ENCODE results near the gene NRXN3.
A peak's percentile ranks its signal among the peaks of the same experiment; 100 is the strongest.

NRXN3 gene

DNA sequence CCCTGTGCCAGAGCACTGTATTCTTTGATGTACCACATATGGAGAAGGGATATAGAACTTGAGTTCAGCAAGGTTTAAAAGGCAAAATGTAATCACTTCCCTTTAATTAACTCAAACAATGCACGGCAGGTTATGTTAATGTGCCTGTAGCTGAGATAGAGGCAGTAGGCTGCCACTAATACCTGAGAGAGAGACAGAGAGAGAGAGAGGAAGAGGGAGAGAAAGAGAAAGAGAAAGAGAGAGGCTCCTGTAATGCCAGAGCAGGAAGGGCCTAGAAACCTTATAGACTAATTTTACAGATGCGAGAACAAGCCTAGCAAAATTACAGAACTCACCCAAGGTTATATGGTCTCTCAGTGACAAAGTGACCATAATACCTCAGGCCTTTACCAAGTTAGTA is 679.8 kb downstream of the NRXN3 start:
- DNase-seq, result no peak
- no peaks in the 10 kb centered on the region for H3K4me1 ChIP-seq (ENCODE audit: control extremely low read depth in 1 of 4, control insufficient read depth in 4 of 4, insufficient read depth in 4 of 4, low read length in 3 of 4)
- no peak overlapping the region for H3K4me3 ChIP-seq (ENCODE audit: control insufficient read depth in 1 of 7, extremely low read depth in 1 of 7, insufficient read depth in 4 of 7, low read depth in 2 of 7, low read length in 6 of 7)
- H3K27ac ChIP-seq (ENCODE audit: insufficient read depth in 1 of 2, low read depth in 1 of 2, low read length in 2 of 2, poor library complexity in 1 of 2, severe bottlenecking in 2 of 2), result no peak overlapping the region
- no peaks in the 10 kb centered on the region for H3K36me3 ChIP-seq (ENCODE audit: control insufficient read depth in 4 of 4, insufficient read depth in 4 of 4, low read length in 3 of 4)
- POLR2A ChIA-PET, result no interaction called here
- WGBS (ENCODE audit: insufficient coverage), result no CpG with 5 or more reads among the region's 2 CpGs
- H3K27me3 ChIP-seq (replicated peaks in 2 of 5; ENCODE audit: control insufficient read depth in 4 of 5, insufficient read depth in 5 of 5, low read length in 4 of 5), result peaks cover 0 to 3% (median 0%) of the 10 kb centered on the region in 5 experiments
- CTCF ChIA-PET, result no interaction called here
- no peaks in the 10 kb centered on the region for H3K9me3 ChIP-seq (ENCODE audit: control extremely low read depth in 1 of 5, control insufficient read depth in 4 of 5, insufficient read depth in 2 of 5, low read depth in 1 of 5, low read length in 4 of 5)

DNA sequence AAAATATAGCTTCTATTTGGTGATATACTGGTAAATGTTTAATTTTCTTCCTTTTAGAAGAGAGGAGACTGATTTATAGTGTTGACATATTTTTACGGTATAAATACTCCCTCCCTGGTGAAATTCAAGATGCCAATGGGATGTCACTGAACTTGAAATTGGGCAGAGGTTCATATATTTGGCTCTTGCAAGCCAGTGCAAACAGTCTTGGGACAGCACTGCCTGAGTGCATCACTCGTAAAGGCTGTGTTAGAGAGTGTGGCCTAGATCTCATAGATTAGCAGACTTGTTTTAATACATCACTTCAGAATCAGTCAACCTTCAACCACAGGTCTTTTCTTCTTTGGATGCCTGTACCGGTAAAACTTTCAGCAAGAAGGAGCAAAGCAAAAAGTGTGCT is 681.0 kb downstream of the NRXN3 start:
- no peak overlapping the region for H3K27ac ChIP-seq (ENCODE audit: insufficient read depth in 1 of 2, low read depth in 1 of 2, low read length in 2 of 2, poor library complexity in 1 of 2, severe bottlenecking in 2 of 2)
- H3K4me1 ChIP-seq (ENCODE audit: control extremely low read depth in 1 of 4, control insufficient read depth in 4 of 4, insufficient read depth in 4 of 4, low read length in 3 of 4), result no peaks in the 10 kb centered on the region
- CTCF ChIA-PET, result interaction anchor here (1.4 kb wide), 1 partner anchor 8 kb away, joined by 3 read pairs; no protein-coding TSS in a partner anchor
- no peaks in the 10 kb centered on the region for H3K9me3 ChIP-seq (ENCODE audit: control extremely low read depth in 1 of 5, control insufficient read depth in 4 of 5, insufficient read depth in 2 of 5, low read depth in 1 of 5, low read length in 4 of 5)
- POLR2A ChIA-PET, result no interaction called here
- 100% methylated on average over 2 of the region's 3 CpGs for WGBS (ENCODE audit: insufficient coverage)
- peaks cover 0 to 3% (median 0%) of the 10 kb centered on the region in 5 experiments for H3K27me3 ChIP-seq (replicated peaks in 2 of 5; ENCODE audit: control insufficient read depth in 4 of 5, insufficient read depth in 5 of 5, low read length in 4 of 5)
- DNase-seq, result no peak
- no peak overlapping the region for H3K4me3 ChIP-seq (ENCODE audit: control insufficient read depth in 1 of 7, extremely low read depth in 1 of 7, insufficient read depth in 4 of 7, low read depth in 2 of 7, low read length in 6 of 7)
- H3K36me3 ChIP-seq (ENCODE audit: control insufficient read depth in 4 of 4, insufficient read depth in 4 of 4, low read length in 3 of 4), result no peaks in the 10 kb centered on the region

DNA sequence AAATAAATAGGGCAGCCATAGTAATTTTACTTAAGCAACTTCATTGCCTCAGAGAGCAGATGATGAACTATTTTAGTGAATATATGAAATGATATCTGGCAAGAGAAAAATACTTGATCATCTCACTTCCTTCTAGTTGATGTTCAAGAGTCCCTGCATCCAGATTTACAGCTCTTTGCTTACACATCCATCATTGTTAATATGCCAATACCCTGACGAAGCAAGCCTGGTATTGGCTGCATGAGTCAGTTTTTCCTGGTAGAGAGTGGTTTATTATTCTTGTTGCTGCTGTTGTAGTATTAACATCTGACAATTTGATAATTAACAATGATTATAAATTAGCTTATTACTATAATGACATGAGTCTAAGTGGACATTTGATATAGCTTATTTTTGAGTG is 681.9 kb downstream of the NRXN3 start:
- Histone ChIP-seq H3K27me3 (replicated peaks in 2 of 5; ENCODE audit: control insufficient read depth in 4 of 5, insufficient read depth in 5 of 5, low read length in 4 of 5) (no peaks in the 10 kb centered on the region), H3K27ac (ENCODE audit: insufficient read depth in 1 of 2, low read depth in 1 of 2, low read length in 2 of 2, poor library complexity in 1 of 2, severe bottlenecking in 2 of 2) (no peak overlapping the region), H3K4me3 (ENCODE audit: control insufficient read depth in 1 of 7, extremely low read depth in 1 of 7, insufficient read depth in 4 of 7, low read depth in 2 of 7, low read length in 6 of 7) (no peak overlapping the region), H3K9me3 (ENCODE audit: control extremely low read depth in 1 of 5, control insufficient read depth in 4 of 5, insufficient read depth in 2 of 5, low read depth in 1 of 5, low read length in 4 of 5) (no peaks in the 10 kb centered on the region), H3K36me3 (ENCODE audit: control insufficient read depth in 4 of 4, insufficient read depth in 4 of 4, low read length in 3 of 4) (no peaks in the 10 kb centered on the region), H3K4me1 (ENCODE audit: control extremely low read depth in 1 of 4, control insufficient read depth in 4 of 4, insufficient read depth in 4 of 4, low read length in 3 of 4) (no peaks in the 10 kb centered on the region)
- DNase-seq, result no peak
- ChIA-PET CTCF (interaction anchor here (1.4 kb wide), 1 partner anchor 7 kb away, joined by 3 read pairs; no protein-coding TSS in a partner anchor), POLR2A (no interaction called here)
- no CpG with 5 or more reads among the region's 1 CpG for WGBS (ENCODE audit: insufficient coverage)

DNA sequence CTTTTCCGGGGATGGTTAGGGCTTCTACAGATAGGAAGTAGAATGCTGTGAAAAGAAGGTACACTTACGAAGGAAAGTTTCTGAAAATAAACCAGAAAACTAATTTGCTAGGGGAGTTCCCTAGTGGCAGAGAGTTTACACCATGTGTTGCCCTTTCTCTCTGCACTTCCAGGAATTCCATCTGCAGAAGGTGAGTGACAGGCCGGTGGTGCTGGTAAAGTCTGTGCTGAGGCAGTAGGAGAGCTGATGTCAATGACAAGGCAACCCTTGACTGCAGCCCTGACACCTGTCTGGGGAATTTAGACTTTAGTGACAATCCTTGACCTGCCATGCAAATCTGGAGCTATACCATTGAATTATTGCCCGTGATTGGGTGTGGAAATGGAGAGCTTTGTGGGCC is 687.8 kb downstream of the NRXN3 start:
- CTCF ChIA-PET, result no interaction called here
- Histone ChIP-seq H3K4me1 (ENCODE audit: control extremely low read depth in 1 of 4, control insufficient read depth in 4 of 4, insufficient read depth in 4 of 4, low read length in 3 of 4) (no peaks in the 10 kb centered on the region), H3K27me3 (replicated peaks in 2 of 5; ENCODE audit: control insufficient read depth in 4 of 5, insufficient read depth in 5 of 5, low read length in 4 of 5) (no peaks in the 10 kb centered on the region), H3K27ac (ENCODE audit: insufficient read depth in 1 of 2, low read depth in 1 of 2, low read length in 2 of 2, poor library complexity in 1 of 2, severe bottlenecking in 2 of 2) (no peak overlapping the region), H3K36me3 (ENCODE audit: control insufficient read depth in 4 of 4, insufficient read depth in 4 of 4, low read length in 3 of 4) (no peaks in the 10 kb centered on the region), H3K9me3 (ENCODE audit: control extremely low read depth in 1 of 5, control insufficient read depth in 4 of 5, insufficient read depth in 2 of 5, low read depth in 1 of 5, low read length in 4 of 5) (no peaks in the 10 kb centered on the region), H3K4me3 (ENCODE audit: control insufficient read depth in 1 of 7, extremely low read depth in 1 of 7, insufficient read depth in 4 of 7, low read depth in 2 of 7, low read length in 6 of 7) (no peak overlapping the region)
- 77% methylated on average over 2 of the region's 4 CpGs for WGBS (ENCODE audit: insufficient coverage)
- DNase-seq, result no peak
- POLR2A ChIA-PET, result no interaction called here

DNA sequence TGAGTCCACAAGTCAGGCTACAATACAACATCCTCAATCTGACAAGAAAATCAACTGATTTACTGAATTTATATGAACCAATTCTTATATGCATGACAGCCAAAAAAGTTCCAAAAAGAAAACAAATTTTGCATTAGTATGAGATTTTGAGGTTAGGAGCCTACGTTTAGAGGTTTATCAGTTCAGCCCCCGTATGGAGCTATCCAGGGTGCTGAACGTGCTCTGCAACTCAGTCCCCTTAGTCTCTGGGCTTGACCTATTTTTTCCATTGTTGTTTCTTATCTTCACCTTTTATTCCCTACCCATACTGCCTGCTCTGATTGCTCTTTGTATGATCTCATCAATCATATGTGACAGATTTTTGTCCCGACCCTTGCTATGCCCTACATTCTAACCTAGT is 693.0 kb downstream of the NRXN3 start:
- Histone ChIP-seq H3K27ac (ENCODE audit: insufficient read depth in 1 of 2, low read depth in 1 of 2, low read length in 2 of 2, poor library complexity in 1 of 2, severe bottlenecking in 2 of 2) (no peak overlapping the region), H3K27me3 (replicated peaks in 2 of 5; ENCODE audit: control insufficient read depth in 4 of 5, insufficient read depth in 5 of 5, low read length in 4 of 5) (no peaks in the 10 kb centered on the region), H3K4me1 (ENCODE audit: control extremely low read depth in 1 of 4, control insufficient read depth in 4 of 4, insufficient read depth in 4 of 4, low read length in 3 of 4) (no peaks in the 10 kb centered on the region), H3K9me3 (ENCODE audit: control extremely low read depth in 1 of 5, control insufficient read depth in 4 of 5, insufficient read depth in 2 of 5, low read depth in 1 of 5, low read length in 4 of 5) (no peaks in the 10 kb centered on the region), H3K36me3 (ENCODE audit: control insufficient read depth in 4 of 4, insufficient read depth in 4 of 4, low read length in 3 of 4) (no peaks in the 10 kb centered on the region), H3K4me3 (ENCODE audit: control insufficient read depth in 1 of 7, extremely low read depth in 1 of 7, insufficient read depth in 4 of 7, low read depth in 2 of 7, low read length in 6 of 7) (no peak overlapping the region)
- peak; percentile 33 to 65 (median 54) for DNase-seq
- ChIA-PET POLR2A (no interaction called here), CTCF (no interaction called here)
- 0% methylated on average over 4 of the region's 4 CpGs for WGBS (ENCODE audit: insufficient coverage)

DNA sequence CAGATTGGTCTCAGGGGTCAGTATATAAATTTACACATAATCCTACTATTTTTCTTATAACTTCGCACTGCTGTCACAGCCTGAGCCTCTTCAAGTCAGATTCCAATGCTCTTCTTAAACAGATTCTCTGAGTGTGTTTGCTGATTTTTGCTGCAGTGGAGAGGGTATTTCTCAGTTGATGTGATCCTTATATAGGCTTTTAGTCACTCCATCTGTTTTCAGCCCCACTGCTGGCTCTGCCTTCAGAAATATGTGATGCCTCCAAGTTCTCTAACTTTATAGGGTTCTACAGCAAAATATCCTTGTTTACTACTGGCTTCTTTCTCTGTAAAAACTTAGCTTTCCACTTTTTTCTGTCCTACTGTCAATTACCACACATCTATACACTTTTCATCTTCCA is 702.7 kb downstream of the NRXN3 start:
- H3K27me3 ChIP-seq (replicated peaks in 2 of 5; ENCODE audit: control insufficient read depth in 4 of 5, insufficient read depth in 5 of 5, low read length in 4 of 5), result peaks cover 0 to 3% (median 0%) of the 10 kb centered on the region in 5 experiments
- POLR2A ChIA-PET, result no interaction called here
- H3K27ac ChIP-seq (ENCODE audit: insufficient read depth in 1 of 2, low read depth in 1 of 2, low read length in 2 of 2, poor library complexity in 1 of 2, severe bottlenecking in 2 of 2), result no peak overlapping the region
- no peak for DNase-seq
- WGBS (ENCODE audit: insufficient coverage), result no CpG with 5 or more reads among the region's 1 CpG
- H3K9me3 ChIP-seq (ENCODE audit: control extremely low read depth in 1 of 5, control insufficient read depth in 4 of 5, insufficient read depth in 2 of 5, low read depth in 1 of 5, low read length in 4 of 5), result no peaks in the 10 kb centered on the region
- H3K4me3 ChIP-seq (ENCODE audit: control insufficient read depth in 1 of 7, extremely low read depth in 1 of 7, insufficient read depth in 4 of 7, low read depth in 2 of 7, low read length in 6 of 7), result no peak overlapping the region
- no peaks in the 10 kb centered on the region for H3K4me1 ChIP-seq (ENCODE audit: control extremely low read depth in 1 of 4, control insufficient read depth in 4 of 4, insufficient read depth in 4 of 4, low read length in 3 of 4)
- CTCF ChIA-PET, result no interaction called here
- H3K36me3 ChIP-seq (ENCODE audit: control insufficient read depth in 4 of 4, insufficient read depth in 4 of 4, low read length in 3 of 4), result no peaks in the 10 kb centered on the region

DNA sequence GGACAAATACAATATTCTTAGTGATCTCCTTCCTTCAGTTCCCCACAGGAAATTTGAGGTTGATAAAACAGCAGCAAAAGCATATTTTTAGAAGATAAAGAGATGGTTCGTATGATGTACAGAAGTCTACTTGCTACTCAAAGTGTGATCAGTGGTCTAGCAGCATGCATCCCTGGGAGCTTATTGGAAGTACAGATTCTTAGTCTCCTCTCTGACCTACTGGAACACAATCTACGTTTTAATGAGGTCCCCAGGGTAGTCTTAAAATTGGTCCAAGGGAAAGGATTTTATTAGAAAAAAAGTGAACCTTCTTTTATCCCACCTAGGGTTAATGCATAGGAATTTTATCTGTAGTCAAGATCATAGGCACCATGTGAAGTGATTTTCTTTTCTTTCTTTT is 703.4 kb downstream of the NRXN3 start:
- no CpG with 5 or more reads among the region's 2 CpGs for WGBS (ENCODE audit: insufficient coverage)
- POLR2A ChIA-PET, result no interaction called here

More for the DNA sequence above, 703.4 kb downstream of the NRXN3 start:
- Histone ChIP-seq H3K27ac (ENCODE audit: insufficient read depth in 1 of 2, low read depth in 1 of 2, low read length in 2 of 2, poor library complexity in 1 of 2, severe bottlenecking in 2 of 2) (no peak overlapping the region), H3K9me3 (ENCODE audit: control extremely low read depth in 1 of 5, control insufficient read depth in 4 of 5, insufficient read depth in 2 of 5, low read depth in 1 of 5, low read length in 4 of 5) (no peaks in the 10 kb centered on the region), H3K36me3 (ENCODE audit: control insufficient read depth in 4 of 4, insufficient read depth in 4 of 4, low read length in 3 of 4) (no peaks in the 10 kb centered on the region), H3K4me1 (ENCODE audit: control extremely low read depth in 1 of 4, control insufficient read depth in 4 of 4, insufficient read depth in 4 of 4, low read length in 3 of 4) (no peaks in the 10 kb centered on the region), H3K4me3 (ENCODE audit: control insufficient read depth in 1 of 7, extremely low read depth in 1 of 7, insufficient read depth in 4 of 7, low read depth in 2 of 7, low read length in 6 of 7) (no peak overlapping the region), H3K27me3 (replicated peaks in 2 of 5; ENCODE audit: control insufficient read depth in 4 of 5, insufficient read depth in 5 of 5, low read length in 4 of 5) (peaks cover 0 to 3% (median 0%) of the 10 kb centered on the region in 5 experiments)
- DNase-seq, result no peak
- CTCF ChIA-PET, result no interaction called here

Measured in common myeloid progenitor, CD34-positive (primary cell).